Brain pericyte (primary cell): ENCODE data around the gene DSG2.

ENCODE experiments used
- DNase-seq: peaks from one replicate; pipeline ENCODE4 v3.0.0-alpha.2; 2012; ENCODE audit warnings: low read depth, low spot score

DSG2 gene

DNA sequence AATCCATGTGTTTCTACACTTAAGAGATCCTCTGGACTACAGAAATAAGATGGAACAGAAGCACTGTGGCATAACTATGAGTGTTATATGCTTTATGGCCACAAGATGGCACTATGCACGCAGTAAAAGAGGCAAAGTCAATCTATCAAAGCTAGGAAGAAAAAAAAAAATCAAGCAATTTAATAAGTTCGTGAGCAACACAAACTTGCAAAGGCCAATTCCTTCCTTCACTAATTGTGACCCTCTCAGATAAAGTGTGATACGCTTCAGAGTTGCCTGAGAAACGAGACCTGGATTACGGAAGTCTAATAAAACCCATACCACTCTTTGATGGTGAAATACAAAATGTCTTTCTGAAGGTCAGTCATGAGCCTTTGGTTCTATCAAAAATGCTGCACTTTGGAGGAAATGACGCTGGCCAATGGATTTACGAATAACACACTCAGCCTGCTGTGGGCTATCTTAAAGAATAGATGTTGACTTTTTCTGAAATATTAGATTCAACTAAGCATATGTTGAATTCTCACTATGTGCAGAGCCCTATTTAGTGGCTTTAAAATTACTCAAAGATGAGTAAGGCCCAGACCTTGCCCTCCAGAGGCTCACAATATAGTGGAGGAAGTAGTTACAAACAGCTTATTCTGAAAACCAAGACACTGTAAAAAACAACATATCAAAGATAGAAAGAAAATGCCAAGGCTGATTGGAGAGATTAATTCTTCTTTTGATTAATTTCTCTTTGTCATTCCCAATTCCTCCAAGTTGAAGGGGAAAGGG lies 58.2 kb downstream of the DSG2 start:
- peak; percentile 53 for DNase-seq

DNA sequence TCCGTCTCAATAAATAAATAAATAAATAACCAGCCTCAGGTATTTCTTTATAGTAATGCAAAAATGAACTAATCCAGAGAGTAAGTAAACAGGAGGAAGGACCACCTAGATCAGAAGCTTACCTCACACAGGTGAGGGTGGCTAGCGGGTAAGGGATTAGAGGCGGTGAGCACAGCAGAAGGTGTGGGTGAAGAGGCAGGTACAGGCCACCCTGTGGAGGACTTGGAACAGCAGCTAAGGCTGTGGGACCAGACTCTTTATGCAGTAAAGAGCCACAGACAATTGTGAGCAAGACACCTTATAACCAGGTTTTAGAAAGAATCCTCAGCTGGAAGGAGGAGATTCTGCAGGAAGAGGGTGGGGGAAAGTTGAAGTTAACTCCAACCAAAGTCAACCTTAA lies 59.5 kb downstream of the DSG2 start:
- DNase-seq, result no peak

DNA sequence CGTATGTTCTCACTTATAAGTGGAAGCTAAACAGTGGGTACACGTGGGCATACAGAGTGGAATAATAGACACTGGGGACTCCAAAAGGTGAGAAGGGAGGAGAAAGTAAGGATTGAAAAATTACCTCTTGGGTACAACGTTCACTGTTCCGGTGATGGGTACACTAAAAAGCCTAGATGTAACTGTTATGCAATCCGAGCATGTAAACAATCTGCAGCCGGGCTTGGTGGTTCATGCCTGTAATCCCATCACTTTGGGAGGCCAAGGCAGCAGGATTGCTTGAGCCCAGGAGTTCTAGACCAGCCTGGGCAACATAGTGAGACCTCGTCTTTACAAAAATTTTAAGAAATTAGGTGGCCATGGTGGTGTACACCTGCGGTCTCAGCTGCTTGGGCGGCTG lies 60.6 kb downstream of the DSG2 start:
- no peak for DNase-seq

DNA sequence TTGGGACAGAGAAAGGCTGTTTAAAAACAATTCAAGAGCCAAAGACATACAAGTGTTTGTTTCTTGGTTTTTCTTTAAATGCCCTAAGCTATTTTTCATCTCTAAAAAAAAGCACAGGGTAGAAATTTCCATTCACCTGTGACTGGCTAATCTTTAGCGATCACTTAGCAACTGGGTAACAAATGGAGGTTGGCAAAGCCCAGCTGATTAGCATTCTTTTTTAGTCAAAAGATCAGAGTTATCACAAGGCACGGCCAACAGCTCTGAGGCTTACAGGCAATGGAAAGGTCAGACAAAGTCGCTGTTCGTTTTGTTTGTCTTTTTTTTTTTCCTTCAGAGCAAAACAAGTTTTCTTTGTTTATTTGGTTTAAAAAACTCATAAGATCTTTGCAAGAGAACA lies 64.7 kb downstream of the DSG2 start:
- DNase-seq, result no peak

DNA sequence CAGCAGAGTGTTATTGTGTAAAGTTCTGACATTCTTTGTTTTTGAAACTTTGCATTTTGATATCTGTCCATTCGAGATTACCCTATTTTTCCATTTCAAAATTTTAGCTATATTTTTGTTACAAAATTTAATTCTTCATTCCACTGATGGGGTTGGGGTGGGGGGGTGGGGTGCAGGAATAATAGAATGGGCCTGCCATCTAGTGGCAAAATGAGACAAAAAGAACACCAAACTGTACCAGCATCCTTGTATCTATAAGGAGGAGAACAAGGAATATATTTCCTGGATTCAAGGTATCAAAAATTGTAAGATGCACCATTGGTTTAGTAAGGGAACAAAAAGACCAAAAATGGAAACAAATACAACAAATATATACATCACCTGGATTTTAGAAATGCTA lies 65.8 kb downstream of the DSG2 start:
- no peak for DNase-seq

DNA sequence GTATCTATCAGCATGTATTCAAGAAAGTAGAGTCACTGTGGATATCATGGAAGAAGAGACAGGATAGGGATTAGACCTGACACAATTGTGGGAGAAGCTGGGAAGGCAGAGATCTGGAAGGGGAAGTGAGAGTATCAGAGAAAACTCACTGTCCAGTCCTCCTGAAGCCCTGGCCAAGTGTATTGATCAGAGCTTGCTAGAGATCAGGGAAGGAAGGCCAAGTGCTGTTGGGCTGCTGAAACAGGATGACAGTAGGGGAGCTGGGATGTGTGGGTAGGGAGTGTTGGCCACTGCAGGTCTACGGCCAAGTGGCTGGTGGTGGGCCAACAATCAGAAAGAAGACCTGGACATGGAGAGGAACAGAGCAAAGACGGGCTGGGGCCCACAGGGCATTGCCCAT lies 67.4 kb downstream of the DSG2 start:
- no peak for DNase-seq

DNA sequence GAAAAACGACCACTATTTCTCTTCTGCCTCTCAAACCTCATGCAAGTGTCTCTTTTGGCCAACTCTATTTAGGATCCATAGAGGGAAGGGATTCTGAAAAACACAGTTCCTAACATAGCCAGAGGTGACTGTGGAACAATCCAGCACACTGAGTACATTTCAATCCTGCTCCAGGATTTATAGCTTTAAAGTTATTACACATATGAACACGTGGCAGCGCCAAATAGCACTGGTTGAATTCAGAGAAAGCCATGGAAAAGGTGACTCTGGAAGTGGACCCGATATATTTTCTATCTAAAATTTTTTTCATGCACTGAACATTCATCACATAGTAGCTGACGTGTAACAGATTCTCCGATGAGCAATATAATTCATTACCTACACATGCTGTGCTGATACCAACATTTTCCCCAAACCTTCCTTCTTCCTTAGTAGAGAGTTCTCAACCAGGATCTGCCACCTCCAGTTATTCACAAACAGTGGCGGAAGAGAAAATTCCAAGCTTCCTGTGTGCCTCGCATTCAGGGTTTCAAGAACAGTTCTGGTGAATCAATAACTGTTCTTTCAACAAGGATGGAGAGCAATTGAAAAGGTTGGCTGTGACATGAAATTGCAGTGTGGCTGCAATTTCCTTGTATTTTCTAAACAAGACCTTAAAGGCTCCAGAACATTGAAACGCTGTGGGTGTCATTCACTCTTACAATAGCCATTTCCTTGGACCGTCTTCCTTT lies 68.0 kb downstream of the DSG2 start:
- no peak for DNase-seq

DNA sequence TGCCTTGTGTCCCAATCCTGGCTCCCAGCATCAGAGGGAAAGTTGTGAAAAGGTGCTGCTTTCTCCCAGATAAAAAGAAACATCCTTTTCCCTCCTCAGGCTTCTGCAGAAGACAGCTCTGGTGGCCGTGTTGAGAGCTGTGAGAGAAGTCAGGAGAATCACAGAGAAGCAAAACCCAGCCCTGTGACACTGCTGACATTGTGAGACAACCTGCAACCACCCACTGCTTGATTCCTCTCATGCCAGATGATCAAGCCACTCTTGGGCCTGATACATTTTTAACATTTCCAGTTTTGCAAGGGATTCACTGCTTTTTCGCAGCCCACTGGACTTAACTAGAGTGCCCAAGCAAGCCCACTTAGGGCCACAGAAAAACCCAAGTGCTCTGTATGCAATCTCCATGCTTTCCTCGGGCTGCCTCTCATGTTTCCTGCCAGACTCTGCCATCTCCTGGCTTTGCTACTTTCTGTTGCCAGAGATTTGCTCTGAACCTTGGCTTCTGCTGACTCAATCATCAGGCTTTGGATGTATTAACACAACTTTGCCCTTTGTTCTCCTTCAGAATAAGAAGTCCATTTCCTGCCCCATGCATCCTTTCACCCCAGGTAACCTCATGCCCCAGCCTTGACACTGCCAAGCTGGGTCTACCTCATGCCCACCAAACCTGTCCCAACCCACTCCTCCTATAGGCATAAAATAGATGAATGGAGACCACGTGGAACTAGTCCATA lies 68.8 kb downstream of the DSG2 start:
- no peak for DNase-seq

DNA sequence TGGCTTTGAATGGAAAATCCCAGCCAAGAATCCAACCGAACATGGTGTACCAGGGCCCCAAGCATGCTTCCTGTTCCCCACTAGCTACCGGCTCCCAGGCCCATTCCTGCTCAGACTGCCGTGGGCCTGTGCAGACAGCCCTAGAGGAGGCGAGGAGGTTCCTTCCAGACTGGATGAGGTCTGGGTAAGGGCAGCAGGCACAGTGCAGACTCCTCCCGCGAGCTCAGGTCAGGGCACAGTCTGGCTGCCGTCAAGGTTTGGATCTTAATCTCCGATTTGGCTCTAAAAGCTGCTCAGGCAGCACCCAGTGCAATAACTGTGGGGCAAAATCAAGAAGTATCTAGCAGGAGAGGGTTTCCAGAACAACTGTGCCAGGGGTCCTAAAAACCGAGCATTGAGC lies 74.4 kb downstream of the DSG2 start:
- no peak for DNase-seq

DNA sequence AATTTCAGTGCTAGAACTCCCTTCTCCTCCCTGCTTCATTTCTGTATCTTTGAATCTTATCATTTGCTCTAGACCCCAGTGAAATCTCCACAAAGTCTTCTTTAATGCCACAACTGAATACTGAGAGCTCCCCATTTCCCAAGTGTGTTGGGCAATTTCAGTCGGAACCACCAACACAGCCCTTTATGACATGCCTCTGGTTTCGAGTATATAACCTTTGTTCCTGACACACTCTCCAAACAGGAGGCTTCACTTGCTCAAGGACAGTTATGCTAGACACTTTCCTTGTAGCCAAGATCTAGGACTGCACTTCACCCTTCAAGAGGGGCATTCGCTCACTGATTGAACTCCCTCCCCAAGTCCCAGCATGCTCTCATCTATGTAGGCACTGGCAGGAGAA lies 75.1 kb downstream of the DSG2 start:
- no peak for DNase-seq

DNA sequence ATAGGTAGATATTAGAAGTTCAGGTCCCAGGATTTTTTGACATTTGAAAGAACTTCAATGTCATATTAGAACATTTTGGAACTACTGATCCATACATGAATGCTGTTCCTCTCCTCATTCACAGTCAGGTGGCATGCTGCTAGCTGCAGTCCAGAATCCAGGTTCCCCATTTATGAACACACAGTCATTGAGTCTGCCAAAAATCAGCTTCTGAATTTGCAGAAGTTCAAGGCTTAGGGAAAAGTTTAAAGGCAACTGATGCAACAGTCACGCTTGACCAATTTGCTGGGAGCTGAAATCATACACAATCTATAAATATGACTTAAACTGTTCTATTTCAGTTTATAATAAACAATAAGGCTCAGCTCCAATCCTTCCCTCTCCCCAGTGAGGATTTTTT lies 76.4 kb downstream of the DSG2 start:
- DNase-seq, result no peak

DNA sequence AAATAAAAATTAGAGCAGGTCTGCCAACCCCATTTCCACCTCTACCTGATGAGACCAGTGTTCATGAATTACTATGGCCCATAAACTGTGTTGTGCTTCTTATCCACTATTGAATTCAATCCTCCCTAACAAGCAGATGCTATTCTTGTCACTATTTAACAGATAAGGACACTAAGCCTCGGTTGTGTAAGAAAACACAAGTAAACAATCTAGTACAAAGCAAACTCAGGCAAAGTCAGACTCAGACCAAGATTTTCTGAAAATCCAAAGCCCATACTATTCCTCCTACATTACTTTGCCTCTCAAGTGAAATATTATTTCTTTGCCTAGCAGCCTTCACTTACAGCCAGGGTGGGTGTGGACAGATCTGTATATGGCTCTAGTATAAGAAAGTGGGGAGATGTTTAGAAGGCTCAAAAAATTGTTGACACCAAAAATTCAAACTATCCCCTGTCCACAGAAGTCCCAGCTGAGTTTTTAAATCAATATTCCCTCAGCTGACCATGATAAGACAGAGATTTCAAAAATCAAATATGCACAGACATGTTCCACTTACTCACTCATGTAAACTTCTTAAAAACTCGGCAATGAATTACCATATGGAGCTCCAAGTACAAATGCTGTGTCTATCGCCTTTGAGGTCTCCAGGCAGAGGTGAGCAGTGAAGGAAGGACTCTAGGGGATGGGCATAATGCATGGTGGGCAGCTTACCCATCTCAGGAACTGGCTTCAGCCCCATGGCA lies 77.7 kb downstream of the DSG2 start:
- DNase-seq, result no peak

DNA sequence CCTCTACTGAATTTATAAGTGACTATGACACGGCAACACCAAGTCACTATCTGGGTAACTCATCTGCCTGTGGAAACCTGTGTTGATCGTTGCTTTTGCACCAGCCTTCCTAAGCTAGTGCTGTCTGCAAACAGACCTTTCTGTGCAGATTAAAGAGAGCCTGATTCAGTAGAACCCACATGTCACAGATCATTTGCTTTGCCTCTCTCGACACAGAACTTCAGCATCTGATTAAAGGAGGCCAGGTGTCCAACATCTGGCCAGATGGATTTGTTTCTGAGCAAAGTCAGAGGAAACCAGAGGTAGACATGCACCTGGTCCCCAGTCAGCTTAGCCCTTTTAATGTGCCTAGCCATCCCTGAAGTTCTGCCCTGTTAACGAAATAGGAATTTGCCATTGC lies 78.7 kb downstream of the DSG2 start:
- no peak for DNase-seq

DNA sequence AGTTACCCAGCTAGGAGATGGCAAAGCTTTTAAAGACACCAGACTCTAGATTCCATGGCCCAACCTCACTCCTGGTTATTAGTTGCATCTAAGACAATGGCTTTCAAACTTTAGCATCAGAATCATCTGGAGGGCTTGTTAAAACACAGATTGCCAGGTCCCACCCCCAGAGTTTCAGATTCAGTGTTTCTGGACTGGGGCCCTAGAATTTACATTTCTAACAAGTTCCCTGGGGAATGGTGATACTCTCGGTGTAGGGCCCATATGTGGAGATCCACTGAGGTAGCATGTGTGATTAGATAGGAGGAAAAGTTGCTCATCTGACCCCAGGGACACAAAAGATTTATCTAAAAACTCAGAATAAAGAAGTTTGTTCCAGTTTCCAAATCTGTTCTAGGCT lies 79.2 kb downstream of the DSG2 start:
- no peak for DNase-seq

DNA sequence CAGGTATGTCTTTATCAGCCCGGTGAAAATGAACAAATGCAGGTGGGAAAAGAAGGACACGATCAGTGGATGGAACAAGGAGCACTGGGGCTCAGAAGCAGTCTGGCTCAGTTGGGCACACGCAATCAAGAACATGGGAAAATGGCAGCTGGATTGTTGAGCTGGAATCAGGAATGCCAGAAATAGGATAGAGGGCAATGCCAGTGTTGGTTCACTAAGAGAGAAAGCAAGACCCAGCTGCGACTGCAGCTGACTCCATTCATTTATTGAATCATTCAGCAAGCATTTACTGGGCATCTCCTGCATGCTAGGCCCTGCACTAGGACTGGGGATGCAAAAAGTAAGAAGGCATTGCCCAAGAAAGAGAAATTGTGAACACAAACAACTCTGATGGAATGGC lies 80.1 kb downstream of the DSG2 start:
- no peak for DNase-seq

DNA sequence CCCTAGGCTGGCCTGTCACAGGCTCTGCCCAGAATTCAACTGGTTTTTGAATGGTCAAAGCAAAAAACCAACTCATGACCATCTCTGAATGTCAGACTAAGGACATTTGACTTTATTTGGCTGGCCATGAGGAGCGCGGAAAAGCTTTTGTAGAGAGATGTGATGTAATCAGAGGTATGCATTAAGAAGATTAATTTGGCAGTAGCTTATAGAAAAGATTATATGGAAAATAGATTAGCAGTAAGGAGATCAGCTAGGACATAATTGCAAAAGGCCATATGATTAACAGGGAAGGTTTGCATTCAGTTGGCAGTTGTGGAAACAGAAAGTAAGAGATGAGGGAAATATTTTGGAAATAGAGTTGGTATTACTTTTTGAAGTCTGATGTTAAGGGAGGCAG lies 81.4 kb downstream of the DSG2 start:
- no peak for DNase-seq

DNA sequence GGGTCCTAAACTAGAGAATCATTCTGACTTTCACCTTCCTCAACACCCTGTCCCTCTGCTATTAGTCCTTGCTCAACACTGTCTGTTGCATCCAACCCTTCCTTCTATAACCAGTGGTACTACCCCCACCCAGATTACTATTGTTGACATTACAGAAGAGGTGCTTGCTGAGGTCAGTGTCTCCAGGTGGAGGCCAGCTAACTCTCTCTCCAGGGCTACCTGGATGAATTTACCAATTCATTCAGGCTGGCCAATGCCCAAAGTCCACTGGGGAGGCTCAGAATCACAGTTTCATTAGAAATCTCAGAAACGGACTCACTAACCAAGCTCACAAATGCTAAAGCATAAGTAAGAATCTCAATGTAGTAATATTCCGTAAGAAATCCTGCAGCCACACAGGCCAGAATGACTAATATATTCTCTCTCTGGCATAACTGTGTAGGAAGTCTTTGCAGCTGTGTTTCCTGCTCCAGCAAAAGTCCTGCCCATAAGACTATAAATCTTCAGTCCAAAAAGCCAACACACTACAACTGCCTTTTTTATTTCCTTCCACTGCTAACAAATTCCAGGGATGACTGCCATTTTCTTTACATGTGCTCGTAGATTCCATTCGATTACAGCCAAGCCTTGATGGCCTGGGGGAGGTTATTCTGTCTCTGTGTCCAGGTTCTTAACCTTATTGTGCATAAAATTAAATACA lies 83.7 kb downstream of the DSG2 start:
- DNase-seq, result no peak

DNA sequence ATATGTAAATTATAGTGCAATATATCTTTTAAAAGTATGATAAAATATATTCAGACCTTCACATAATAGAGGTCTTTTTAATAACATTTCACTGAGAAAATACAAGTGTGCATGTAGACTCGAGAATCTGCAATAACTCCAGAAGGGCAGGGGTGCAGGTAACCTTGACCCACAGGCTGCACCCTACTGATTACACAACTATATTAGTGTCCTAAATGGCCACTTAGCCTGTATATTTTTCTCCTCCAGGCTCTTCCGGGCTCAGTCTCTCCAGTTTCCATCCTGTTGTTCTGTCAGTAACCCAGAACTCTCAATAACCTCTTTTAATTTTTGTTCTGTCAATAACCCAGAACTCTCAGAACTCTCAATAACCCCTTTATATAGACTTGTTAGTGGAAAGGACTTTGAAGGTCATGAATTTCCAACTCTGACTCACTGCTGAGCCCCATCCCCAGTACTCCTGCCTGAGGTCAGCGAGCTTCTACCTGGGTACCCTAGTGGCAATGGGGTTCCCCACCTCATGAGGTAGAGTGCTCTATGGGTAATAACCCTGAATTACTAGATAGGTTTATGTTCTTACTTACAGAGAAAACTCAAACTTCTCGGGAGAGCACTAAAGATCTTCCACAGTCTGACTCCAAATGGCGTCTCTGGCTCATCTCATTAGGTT lies 85.3 kb downstream of the DSG2 start:
- DNase-seq, result no peak

DNA sequence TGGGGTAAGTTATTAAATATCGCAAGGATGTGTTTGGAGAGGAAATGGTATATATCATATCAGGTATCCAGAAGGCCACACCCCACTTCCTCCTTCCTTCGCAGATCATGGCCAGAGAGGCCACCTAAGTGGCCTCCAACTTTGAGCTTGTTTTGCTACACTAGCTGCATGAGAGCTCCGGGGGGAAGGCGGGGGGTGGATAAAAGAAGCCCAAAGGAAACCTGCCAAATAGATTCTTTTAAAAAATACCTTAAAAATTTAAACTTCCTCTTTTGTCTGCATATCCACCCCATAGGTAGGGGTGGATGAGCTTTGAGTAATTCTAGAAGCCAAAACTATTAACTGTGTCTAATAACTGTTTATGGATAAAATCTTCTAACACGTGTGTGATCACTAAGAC lies 88.0 kb downstream of the DSG2 start:
- DNase-seq, result no peak

DNA sequence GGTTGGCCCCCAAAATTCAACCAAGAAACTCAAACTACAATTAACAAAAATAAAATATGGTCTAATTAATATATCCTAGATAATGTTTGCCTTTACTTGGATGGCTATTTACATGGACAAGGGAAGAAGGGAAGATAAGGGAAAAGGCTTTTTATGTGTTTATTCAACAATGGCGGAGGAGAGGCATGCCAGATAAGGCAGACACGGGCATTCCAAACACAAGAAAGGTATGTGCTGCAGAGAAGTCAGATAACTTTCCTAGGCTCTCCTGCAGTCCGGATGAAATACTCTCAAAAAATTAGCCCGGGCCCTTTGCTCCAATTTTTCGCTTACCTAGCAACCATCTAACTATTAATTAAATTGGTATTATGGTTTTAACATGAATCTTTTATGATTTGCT lies 88.6 kb downstream of the DSG2 start:
- no peak for DNase-seq

DNA sequence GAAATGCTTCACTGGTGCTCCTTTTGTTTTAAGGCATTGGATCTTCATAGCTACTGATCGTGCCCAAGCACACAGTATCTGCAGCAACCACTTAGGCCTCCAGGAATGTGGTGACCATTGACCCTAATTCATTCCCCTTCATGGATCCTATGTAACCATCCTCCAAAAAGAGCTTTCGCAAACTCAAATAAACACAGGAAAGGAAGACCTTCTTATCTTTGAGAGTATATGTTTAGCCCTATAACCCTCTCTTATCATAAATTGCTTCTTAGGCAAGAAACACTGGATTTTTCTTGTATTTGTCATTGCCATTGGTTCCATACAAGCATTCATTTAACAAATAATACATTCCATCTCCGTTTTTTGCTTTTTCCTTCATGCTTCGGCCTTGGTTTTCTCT lies 89.6 kb downstream of the DSG2 start:
- DNase-seq, result no peak
